ENCODE results near the gene OTX2. TPM values are rescaled to one million over a fixed set of nuclear protein-coding genes. Genes with fewer than 3 reads are reported as not detected.

Gene OTX2
- total RNA-seq, 2 donors from 2014 or later = not detected

DNA sequence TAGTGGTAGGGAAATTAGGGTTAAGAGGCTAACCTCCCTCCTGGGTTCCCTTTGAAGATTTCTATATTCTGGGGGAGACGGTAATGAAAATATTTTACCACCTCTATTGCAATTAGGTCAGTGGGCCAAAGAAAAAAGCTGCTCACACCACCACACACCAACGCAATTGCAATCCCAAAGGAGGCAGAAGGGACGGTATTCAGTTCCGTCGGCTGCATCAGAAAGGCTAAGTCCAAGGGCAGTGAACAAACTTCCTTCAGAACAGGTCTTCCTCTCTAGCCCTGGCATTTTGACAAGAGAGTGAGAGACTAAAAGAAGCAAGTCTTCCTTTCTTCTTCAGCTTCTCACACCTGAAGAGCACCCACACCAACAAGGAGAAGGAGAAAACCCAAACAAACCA lies 51.2 kb downstream of the OTX2 start:
- Histone ChIP-seq H3K9me3 (no peaks in the 10 kb centered on the region), H3K36me3 (no peaks in the 10 kb centered on the region), H3K4me3 (no peak overlapping the region), H3K27ac (no peak overlapping the region), H3K4me1 (no peaks in the 10 kb centered on the region), H3K27me3 (no peaks in the 10 kb centered on the region)
- no peak for DNase-seq (ENCODE audit: low spot score)
- TF ChIP-seq, protein P1, sequence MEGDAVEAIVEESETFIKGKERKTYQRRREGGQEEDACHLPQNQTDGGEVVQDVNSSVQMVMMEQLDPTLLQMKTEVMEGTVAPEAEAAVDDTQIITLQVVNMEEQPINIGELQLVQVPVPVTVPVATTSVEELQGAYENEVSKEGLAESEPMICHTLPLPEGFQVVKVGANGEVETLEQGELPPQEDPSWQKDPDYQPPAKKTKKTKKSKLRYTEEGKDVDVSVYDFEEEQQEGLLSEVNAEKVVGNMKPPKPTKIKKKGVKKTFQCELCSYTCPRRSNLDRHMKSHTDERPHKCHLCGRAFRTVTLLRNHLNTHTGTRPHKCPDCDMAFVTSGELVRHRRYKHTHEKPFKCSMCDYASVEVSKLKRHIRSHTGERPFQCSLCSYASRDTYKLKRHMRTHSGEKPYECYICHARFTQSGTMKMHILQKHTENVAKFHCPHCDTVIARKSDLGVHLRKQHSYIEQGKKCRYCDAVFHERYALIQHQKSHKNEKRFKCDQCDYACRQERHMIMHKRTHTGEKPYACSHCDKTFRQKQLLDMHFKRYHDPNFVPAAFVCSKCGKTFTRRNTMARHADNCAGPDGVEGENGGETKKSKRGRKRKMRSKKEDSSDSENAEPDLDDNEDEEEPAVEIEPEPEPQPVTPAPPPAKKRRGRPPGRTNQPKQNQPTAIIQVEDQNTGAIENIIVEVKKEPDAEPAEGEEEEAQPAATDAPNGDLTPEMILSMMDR (IDR thresholded peaks at IDR 0.05) = no peak

DNA sequence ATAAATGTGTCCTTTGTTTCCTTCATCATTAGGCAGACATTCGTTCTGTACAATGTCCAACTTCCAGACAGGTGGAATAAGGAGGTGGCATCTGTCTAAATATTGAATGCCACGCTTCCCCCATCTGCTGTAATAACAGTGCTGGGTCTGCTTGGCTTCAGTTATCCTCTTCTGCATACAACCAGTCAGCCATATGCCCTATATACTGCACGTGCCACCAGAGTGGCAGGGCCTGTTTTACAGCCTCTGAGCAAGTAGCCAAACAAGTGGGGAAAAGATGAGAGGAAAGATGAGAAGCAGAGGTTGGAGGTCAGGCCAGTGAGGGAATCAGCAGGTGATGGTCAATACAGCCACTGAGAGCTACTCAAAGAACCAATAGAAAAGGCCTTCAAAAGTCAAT lies 55.4 kb downstream of the OTX2 start:
- H3K4me1 ChIP-seq = no peaks in the 10 kb centered on the region
- no peaks in the 10 kb centered on the region for H3K36me3 ChIP-seq
- no peaks in the 10 kb centered on the region for H3K27me3 ChIP-seq
- H3K27ac ChIP-seq = no peak overlapping the region
- DNase-seq (ENCODE audit: low spot score) = no peak
- H3K9me3 ChIP-seq = no peaks in the 10 kb centered on the region
- no peak overlapping the region for H3K4me3 ChIP-seq
- TF ChIP-seq, protein P1 (IDR thresholded peaks at IDR 0.05) = no peak

- DNase-seq (ENCODE audit: low spot score) = no peak
- Histone ChIP-seq H3K9me3 (no peaks in the 10 kb centered on the region), H3K4me3 (no peak overlapping the region), H3K27ac (no peak overlapping the region), H3K27me3 (no peaks in the 10 kb centered on the region), H3K36me3 (no peaks in the 10 kb centered on the region), H3K4me1 (no peaks in the 10 kb centered on the region)
- TF ChIP-seq, protein P1 (IDR thresholded peaks at IDR 0.05) = no peak
Measured at GRCh38 chr14:56753396-56753795, 56.9 kb downstream of the OTX2 start.

GRCh38 chr14:56752428-56752827 lies 57.9 kb downstream of the OTX2 start:
- H3K4me1 ChIP-seq = no peaks in the 10 kb centered on the region
- DNase-seq (ENCODE audit: low spot score) = no peak
- H3K27me3 ChIP-seq = no peaks in the 10 kb centered on the region
- H3K36me3 ChIP-seq = no peaks in the 10 kb centered on the region
- H3K27ac ChIP-seq = no peak overlapping the region
- no peaks in the 10 kb centered on the region for H3K9me3 ChIP-seq
- H3K4me3 ChIP-seq = no peak overlapping the region
- TF ChIP-seq, protein P1 (IDR thresholded peaks at IDR 0.05) = no peak

- Histone ChIP-seq H3K27me3 (no peaks in the 10 kb centered on the region), H3K4me1 (no peaks in the 10 kb centered on the region), H3K9me3 (no peaks in the 10 kb centered on the region), H3K36me3 (no peaks in the 10 kb centered on the region), H3K27ac (no peak overlapping the region), H3K4me3 (no peak overlapping the region)
- DNase-seq (ENCODE audit: low spot score) = no peak
- TF ChIP-seq, protein P1 (IDR thresholded peaks at IDR 0.05) = no peak
Measured at GRCh38 chr14:56751471-56751870, 58.8 kb downstream of the OTX2 start.

Other genes with a start within 250 kb of the OTX2 start
- 1 to 10 TPM; 5.5 to 7.0 TPM for gene TMEM260, start 230.7 kb downstream of the OTX2 start, total RNA-seq

Measured in right atrium auricular region (tissue), 2 donors.